ENCODE data around the gene CD3G.
A peak's percentile ranks its signal among the peaks of the same experiment; 100 is the strongest.

- TF ChIP-seq CTCF (IDR thresholded peaks at IDR 0.05) (peak; percentile 60), EZH2 (IDR thresholded peaks at IDR 0.05; ENCODE audit: borderline replicate concordance, insufficient read depth, low read depth, low read length, poor library complexity, severe bottlenecking) (no peak)
These were observed 48.2 kb upstream of the CD3G start for GRCh38 chr11:118295815-118296454.

All from B cell (primary cell).